Epidermal melanocyte (primary cell): ENCODE data around the gene CTXN2.

Experiments used
- DNase-seq: peaks from one replicate; pipeline ENCODE4 v3.0.0; 2011; ENCODE audit warnings: low spot score; ENCODE audit not compliant: insufficient read length

The CTXN2 gene

DNA sequence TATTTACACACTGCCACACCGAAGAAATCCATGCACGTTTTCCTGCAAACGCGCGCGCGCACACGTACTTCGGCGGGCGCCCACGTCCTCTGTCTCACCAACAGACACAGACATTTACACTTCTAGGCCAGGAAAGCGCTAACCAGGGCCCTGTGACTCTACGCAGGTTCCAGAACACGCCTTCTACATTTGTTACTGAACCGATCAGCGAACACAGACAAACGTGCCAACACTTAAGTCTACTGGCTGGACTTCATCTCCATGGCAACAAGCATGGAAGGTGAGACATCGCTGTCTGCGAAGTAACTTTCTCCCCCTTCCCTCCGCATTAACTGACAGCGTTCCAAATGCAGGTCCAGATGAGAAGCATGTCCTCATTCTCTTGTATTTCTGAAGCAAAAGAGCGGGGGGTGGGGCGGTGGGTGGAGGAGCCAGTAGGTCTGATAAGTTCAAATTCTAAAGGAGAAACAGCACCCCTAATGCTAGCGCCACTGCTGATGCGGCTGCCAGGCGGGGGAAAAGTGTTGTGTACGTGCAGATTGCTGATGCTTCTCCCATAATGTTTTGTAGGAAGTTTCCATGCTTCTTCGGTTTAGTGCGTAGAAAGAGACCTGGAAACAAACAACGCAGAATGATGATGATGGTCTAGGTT, at the start of gene CTXN2:
CTXN2 (plus strand) TSS at position 92 of the 652 bp plus-strand sequence. CDS start 9,636 bp downstream, outside the sequence.
- DNase-seq: no peak

DNA sequence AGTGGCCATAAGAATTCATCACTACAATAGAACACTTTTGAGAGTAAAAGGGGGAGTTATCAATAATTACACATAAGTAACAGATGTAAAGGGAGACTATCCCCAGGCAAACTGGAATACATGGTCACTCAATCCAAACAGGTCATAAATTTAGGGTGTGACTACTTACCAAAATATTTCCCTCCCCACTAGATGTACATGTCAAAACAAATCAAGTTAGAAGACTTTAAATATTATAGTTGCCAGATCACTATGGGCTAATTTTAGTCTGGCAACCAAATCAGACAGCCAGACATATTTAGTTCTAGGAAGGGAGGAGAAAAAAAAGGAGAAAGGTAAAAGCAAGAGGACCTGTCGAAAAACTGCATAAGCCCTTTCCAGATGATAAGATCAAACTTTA, 47.6 kb upstream of the CTXN2 start:
- no peak for DNase-seq

DNA sequence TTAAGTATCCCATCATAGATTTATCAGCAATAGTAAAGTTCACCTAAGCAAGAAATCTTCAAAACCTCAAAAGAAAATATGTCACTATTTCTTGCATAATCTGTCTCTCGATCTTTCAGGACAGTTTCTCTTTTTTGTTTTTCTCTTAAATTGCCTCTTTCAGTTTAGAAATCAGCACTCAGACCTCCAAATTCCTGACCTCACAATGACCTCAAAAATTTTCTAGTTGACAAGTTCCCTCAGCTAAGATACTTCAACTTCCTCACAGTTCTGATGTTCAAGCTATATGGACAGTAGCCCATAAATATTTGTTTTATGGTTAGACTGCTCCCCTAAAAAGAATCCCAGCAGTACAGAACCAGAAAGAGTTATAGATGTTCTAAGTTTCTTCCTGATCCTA, 46.6 kb upstream of the CTXN2 start:
- no peak for DNase-seq

DNA sequence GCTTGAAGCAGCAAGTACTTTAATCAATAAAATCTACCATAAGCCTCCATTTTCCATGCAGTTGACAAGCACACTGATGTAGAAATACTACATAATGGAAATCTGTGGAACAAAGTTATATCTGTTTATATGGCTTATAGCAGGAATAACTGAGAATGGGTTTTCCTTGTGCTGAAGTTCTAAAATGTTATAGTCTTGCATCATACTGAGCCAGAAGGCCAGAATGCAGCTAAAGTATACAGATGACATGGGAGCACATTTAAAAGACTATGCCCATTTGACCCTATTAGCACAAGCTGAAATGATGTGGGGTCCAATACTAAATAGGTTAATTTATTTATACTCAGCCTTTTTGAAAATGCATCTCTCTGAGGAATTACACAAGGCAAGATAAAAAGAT, 45.5 kb upstream of the CTXN2 start:
- no peak for DNase-seq

DNA sequence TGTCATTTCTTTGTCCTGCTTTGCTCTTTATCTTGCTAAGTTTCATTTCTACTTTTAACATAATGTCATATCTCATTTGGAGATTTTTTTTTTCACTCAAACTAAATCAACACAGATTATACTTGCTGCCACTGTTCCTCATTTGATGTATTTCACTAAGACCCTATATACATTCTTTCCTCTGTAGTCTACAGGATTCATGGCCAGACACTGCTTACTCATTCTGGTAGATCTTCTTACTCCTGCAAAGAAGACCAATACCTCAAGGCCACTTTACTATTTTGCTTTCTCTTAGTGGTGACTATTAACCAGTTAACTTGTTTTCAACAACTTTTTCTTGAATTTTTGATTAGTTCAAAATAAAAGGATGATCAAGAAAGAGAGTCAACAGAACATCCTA, 44.1 kb upstream of the CTXN2 start:
- DNase-seq: no peak

DNA sequence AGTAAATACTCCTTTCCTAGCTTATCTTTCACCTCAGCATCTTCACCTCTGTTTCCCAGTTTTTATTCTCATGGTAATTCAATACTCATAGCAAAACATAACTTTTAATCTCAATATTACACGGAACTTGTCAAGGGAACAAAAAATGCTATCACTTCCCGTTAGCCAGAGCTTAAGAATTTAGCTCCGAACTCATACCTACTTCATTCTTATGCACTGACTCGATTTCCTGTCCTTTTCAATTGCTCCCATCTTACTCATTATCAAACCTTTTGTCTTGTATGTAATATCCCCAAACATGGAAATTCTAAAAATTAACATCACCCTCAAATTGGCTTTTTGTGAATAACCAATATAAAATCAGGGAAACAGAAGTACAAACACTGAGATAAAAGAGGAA, 41.6 kb upstream of the CTXN2 start:
- no peak for DNase-seq

DNA sequence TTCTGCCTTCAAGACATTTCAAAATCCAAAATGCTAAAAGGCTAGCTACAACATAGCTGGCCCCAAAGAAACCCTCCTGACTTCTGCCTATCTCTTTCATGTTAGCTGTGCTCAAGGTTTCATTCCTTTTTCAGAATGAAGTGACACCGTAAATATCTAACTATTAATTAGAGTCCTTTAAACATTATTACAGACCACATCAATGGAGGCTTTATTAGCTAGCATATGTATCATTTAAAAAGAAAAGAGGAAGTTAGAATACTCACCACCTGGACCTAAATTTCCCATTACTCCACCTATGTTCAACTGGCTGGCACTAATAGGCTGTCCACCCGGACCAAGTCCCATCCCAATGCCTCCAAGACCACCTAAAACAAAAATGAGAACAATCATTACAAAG, 37.9 kb upstream of the CTXN2 start:
- DNase-seq: no peak

DNA sequence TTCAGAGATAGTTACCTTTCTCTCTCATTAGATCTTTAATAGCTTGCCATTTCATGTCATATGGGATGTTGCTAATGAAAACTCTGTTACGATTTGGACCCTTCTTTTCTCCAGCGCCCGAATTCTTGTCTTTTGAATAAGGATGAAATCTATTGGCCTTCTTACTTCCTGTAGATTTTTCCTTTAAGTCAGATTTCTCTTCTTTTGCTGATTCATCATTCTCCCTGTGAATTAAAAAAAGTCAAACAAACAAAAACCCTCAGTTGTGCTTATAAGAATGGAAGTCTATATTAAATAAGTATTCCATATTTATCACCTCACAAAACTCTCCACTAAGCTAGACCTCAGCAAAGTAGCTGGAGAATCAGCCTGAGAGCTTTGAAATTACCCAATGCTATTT, 22.8 kb upstream of the CTXN2 start:
- no peak for DNase-seq

DNA sequence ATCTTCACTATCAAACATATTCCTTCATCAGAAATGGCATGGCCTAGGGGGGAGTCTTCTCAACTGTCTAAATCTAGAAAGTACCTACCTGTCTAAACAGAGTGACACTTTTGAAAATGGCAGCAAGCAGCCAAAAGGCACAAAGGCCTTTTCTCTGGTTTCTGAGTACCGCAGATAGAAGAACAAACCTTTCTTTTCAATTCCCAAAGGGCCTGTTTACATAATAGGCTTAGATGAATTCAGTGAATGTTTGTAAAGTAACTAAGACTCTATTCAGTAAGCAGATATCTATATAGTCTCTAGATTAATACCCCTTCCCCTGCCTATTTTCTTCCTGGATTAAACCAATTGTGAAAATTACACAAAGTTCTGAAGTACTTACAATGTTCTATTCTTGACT, 20.5 kb upstream of the CTXN2 start:
- DNase-seq: no peak

DNA sequence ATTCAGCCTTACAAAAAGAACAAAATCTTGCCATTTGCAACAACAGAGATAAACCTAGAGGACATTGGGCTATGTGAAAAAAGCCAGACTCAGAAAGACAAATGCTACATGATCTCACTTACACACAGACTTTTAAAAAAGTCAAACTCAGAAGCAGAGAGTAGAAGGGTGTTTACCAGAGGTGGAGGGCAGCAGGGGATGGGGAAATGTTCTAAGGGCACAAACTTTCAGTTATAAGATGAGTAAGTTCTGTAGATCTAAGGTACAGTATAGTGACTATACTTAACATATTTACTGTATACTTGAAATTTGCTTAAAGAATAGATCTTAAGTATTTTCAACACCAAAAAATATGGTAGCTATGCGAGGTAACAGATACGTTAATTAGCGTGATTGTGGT, 16.3 kb upstream of the CTXN2 start:
- no peak for DNase-seq

DNA sequence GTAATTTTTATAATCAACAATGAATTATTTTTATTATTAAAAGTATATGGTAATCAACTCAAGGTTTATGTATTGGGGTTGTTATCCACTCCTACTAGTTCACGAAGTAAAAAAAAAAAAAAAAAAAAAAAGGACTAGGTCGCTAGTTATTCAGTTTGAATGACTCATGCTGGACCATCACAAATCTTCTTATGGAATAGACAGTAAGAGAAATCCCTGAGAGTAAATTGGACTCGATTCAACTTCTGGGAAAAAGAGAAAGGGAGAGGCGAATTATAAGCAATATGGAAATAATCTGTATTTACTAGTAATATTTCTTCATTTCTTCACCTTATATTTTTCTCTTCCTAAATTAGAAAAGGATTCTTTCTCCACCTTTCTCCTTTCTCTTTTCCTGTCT, 15.4 kb upstream of the CTXN2 start:
- DNase-seq: no peak

DNA sequence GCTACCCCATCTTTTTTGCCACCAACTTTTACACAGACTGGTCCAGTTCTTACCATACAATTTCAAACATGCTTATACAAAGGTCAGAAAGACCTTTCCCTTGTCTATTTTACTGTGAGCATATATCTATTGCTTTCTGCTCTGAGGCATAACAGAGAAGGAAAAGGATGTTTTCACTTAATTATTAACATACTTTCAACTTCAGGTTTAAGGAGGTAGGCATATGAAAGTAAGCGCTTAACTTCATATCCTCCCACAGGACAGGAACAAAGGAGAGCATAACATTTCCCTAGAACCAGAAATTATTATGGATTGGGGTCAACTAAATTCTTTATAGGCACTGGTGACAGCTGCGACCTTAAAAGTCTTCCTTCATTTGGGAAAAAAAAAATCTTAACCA, 14.5 kb upstream of the CTXN2 start:
- DNase-seq: no peak

DNA sequence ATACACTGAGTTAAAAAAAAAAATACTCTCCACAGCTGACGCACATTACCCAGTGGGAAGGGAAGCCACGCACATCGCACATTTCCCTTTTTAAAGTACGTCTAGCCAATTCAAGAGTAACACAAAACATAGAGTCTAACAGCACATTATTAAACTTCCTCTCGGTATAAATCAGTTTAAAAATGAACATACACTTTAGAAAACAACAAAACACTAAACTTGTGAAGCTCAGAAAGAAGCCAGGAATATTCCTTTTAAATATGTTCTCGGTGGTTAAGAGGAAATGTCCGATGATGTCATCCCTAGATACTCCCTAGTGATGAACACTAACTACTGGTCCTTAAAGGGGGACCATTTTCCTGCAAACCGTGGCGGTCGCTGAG, 14.1 kb upstream of the CTXN2 start:
- peak; percentile 34 for DNase-seq

DNA sequence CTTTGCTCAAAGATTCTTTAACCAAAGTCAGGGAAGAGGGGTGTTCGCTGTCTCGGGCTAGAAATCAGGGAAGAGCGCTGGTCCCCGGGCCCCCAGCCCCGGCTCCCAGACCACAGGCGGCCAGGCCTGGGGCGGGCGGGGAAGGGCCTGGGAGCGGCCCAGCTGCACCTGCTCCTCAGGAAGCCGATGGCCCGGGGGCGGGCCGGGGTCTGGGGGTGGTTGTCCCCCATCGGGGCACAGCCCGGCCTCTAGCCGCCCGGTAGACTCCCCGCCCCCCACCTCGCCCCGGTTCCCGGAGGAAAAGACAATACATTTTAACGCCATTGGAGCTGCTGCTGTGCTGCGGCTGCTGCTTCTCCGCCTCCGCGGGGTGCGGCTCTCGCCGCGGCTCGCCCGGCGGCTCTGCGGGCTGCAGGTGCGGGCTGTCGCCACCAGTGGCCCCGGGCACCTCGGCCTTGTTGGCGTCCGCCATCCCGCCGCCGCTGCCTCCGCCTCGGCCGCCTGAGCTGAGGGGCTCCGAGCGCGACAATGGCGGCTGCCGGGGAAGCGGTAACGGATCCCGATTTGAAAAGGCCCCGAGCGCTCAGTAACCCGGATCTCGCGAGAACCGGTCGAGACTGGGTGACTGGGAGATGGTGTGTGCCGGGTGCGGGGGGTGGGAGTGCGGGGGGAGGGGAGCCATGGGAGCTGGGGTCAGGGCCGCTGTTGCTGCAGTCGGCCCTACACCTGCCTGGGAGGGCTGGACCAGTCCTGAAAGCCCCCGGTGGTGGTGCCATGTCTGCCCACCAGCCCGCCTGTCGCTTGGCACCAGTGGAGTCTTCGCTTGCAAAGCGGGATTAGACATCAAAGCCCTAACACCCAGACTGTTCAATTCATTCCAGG, 13.5 kb upstream of the CTXN2 start, which contains the start of gene MYEF2:
MYEF2 (minus strand) TSS at position 530 of the 882 bp plus-strand sequence; CDS start at position 472, 58 bp downstream.
- DNase-seq: peak; percentile 45

DNA sequence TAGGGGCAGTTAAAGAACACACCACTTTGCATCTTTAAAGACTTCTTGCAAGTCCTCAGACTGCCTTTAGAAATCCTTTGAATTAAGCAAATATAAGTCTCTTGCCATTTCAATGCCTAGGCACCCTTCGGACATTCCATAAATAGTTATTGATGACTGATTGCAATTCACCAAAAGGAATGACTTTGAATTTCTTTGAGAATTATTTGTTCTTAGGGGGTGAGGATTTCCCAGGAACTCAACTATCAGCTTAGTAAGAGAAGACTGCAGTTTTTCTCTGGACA, 12.9 kb upstream of the CTXN2 start:
- no peak for DNase-seq

DNA sequence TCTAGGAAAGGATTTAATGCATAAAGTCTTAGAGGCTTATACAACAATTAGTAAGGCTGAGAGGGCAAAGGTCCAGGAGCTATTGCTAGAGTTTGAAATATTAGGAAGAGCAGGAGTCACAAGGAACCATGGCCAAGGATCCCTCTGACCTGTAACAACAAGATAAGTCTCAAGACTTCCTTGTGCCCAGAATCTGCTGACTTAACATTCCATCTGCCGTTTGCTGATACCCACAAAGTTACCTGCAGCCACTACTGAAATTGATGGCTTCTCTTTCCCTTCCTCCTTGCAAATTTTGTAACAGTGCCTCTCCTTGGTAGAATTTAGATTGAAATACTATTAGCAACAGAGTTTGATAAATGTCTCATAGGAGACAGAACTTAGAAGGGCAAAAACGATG, 8.7 kb upstream of the CTXN2 start:
- DNase-seq: no peak

DNA sequence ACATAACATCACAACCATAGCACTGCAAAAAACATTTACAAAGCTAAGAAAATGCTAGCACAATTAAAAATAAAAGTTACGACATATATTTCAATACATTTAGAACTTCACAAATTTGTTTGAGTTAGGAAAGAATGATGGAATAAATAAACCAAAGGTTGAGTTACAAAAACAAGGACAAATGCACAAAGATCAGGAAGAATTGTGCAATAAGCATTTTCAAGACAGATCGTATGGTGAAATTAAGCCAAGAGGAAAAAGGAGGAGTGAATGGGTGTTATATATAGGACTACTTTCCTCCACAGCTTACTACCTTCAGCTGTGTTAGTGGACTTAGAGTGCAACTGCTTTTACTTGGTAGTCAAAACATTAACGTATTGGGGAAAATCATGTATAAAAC, 5.9 kb upstream of the CTXN2 start:
- DNase-seq: no peak

DNA sequence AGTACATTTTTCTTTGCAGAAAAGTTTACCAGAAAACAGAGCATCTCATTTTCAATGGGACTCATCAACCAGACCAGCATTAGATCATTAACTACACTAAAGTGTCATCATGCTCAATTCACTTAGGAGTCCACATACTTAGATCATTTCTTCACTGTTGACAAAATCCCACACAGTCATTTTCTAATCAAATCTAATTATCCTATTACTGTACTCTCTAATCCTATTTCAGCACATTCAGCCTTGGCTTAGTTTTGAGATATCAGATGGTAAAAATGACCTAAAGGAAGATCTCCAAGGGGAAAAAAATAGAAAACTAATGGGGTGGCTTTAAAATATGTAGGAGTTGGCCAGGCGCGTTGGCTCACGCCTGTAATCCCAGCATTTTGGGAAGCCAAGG, 5.2 kb upstream of the CTXN2 start:
- no peak for DNase-seq

DNA sequence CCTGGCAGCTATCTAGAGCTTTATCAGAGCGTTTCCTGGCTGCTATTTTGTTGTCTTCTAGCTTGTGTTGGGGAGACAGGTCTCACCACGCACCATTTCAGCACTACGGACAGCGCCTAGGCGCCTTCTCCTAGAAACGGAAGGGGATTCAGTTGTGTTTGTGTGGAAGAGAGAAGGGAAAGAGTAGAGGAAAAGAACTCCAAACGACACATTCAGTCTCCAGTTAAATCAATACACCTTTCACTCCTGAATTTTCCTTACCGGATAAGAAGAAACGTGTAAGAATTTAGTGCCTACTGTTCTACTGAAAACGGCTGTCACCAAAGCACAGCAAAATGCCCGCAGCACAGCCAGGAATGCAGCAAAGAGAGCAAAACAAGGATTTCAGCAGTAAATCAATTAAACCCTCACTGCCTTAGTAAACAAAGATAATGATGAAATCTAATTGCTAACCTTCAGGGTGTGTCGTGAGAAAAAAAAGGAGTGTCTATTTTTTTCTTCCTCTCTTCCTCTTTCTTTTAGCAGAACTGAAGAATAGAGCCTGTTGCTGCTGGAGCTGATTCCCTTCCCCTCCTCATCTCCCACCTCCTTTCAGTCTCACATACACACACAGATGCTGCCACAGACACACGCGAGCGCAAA, 412 bp upstream of the CTXN2 start:
- DNase-seq: peak; percentile 42

DNA sequence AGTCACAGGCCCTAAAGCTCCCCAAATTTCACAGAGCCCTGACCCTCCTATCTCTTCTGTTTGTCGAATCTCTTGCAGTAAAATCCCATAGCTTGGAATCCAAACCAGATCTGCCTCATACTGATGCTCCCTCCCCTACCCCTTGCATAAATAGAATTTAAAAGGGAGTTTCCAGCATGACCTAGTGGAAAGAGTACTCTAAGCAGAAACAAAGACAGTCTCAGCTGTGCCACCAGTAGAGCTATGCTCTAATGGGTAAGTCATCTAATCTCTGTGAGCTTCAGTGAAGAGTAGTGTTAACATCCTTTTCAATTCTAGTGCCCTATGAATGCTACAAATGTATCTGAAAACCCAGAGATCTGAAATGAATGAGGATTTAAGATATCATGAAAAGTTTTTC, 10.6 kb downstream of the CTXN2 start:
- no peak for DNase-seq

DNA sequence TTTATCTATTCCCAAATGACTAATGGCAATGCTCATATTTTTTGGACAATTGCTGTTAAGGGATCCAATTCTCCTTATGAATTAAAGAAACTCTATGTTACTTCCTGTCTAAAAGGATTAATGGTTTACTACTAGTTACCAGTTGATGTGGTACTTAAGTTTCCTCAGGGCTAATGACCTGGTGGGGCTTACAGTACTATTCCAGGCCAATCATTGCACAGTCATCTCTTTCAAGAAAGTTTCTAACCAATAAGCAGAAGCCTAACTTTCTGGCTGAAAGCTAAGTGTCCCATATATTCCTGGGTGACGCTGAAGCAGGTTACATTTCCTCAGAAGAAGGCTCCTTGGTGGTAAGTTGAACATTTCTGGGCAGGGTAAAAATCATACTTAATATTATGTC, 14.5 kb downstream of the CTXN2 start, which contains the start of gene SLC12A1:
SLC12A1 (plus strand) TSS at position 322 of the 400 bp plus-strand sequence. CDS start 1,418 bp downstream, outside the sequence.
- no peak for DNase-seq

DNA sequence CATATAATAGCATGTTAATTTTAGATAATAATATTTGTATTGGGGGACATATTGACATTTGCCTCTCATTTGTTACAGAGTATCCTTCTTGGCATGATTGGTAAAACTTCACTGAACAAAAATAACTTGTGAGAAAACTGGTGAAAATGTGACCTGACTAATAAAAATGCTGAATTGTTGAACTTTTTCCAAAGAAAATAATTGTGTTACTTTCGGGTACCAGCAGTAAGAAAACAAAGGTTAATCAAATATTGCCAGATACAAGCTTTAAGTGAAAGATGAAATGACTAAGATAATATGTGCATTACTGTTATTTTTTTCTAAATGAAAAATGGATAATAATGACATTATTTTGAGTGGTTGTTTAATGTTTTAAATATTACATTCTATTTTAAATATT, 29.8 kb downstream of the CTXN2 start:
- DNase-seq: no peak
